IPS-NIHi11 (cell line): Measurements from ENCODE around the gene PHACTR1.
"Not testable (repeated sequence)": the region's sequence is repeated elsewhere in the genome, so short reads cannot be mapped to it uniquely, and the experiment has no call there.

ENCODE experiments used
- DNase-seq: peaks from one replicate; pipeline ENCODE4 v3.0.0; 2012; ENCODE audit warnings: mixed read lengths, low spot score

The PHACTR1 gene

DNA sequence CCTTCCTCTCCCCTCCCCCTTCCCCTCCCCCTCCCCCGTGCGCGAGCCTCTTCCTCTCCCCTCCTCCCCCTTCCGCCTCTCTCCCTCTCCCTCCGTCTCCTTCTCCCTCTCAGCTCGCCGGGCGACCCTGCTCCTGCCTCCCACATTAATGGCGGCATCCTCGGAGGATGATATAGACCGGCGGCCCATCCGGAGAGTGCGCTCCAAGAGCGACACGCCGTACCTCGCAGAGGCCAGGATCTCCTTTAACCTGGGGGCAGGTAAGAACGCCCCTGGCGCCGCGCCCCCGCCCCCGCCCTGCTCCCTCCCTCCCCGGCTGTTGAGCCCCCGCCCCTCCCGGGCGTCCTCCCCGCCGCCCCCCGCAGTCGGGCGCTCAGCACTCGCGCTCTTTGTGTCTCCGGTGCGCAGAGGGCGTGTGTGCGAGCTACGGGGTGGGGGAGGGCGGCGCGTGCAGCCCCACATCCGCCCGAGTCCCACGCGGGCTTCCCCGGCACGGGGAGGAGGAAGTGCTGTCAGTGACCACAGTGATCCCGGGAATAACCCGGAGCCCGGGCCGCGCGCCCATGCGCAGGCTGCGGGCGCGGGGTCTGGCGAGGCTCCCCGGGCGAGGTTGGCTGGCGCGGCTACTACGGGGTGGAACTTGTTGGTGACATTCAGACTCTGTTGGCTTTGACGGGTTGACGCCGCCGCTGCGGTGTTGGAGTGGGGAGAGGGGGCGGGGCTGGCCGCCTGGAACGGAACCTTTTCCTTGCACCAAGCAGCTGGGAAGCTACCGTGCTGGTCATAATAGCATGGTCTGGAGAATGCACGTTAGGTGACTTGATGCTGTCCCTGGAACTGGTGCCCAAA lies 33.2 kb downstream of the PHACTR1 start:
- peak; percentile 68 for DNase-seq

DNA sequence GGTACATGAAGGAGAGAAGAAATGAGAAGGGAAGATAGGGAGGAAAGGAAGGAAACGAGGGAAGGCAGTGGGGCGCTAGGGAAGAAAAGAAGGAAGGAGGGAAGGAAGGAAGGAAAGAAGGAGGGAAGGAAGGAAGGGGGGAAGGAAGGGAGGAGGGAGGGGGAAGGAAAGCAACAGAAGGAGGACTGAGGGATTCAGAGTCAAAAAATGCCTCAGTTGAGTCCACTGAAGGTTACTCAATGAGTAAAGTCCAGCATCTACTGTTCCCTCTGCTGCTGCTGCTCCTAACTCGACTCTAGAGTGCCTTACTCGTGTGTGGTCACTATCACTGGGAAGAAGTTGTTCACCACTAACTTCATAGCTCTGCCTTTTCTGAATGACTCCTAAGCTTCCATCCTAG lies 33.8 kb downstream of the PHACTR1 start:
- no peak for DNase-seq

DNA sequence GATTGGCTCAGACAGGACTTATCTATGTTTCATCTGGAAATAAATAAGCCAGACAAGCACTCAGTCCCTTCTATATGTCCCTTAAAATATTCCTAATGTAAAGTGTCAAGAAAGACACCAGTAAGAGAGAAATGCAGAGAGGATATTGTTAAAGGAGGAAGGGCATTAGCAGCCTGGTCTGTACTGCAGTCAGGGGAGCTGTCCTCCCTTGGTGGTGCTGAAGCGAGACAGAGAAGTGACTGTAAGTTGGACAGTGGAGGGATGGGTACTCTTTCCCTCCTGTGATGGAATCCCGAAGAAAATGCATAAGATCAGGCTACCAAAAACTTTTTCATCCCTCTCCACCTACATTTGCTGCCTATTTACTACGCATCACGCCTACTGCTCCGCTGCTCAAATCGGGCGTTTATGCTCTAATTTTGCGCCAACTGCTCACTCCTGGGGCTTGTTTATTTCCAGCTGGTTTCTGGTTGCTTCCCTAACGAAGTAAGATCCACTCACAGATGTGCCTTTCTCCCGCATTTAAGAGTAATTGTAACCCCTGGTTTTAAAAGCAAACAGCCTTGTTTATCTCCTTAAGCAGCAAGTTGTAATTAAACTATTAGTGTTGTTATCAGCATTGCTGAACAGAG lies 35.2 kb downstream of the PHACTR1 start:
- peak; percentile 76 for DNase-seq

DNA sequence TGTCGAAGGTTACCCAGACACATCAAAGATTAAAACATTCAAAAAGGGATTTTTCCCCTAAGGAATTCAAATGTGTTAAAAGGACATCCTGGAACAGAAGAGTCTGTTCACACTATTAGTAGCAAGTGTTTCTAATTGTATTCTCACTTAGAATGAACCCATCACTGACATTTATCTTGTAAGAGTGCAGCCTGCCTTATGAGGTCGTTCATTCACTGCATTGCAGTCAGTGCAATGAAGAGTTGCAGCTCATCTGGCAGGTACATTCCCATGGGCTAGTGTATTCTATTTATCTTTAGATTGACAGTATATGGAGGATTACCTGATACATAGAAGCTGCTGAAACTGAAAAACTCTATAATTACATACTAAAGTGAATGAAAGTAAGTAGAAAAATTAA lies 36.5 kb downstream of the PHACTR1 start:
- DNase-seq = no peak

DNA sequence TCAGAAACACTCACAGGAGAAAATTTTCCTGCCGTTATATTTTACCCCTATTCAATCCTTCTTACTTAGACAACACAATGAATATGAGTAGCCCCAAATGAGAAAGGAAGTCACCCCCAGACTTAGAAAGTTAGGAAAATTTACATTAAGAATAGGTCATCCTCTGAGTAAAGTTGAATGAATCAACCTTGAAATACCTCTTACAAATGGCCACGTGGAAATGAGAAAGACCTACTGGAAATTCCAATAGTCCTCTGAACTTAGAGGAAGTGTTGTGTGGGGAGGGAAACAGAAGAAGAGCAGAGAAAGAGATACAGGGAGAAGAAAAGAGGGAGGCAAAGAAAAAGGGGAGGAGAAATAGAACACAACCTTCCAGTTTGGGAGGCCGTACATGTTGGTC lies 43.7 kb downstream of the PHACTR1 start:
- DNase-seq = no peak

DNA sequence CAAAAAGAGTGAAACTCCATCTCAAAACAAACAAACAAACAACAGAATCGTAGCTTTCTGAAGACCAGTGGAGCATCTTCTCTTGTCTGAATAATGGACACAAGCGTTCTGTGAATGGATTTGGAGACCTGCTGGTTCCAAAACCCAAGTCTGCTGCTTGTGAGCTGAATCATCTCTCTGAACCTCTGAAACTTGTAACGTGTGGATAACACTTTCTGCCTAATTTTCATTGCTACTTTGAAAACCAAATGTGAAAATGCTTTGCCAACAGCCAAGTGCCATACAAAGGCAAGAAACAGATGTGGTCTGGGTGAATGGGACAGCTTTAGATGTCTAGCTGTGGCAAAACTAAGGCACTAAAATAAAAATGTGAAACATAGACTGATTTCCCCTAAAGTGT lies 44.3 kb downstream of the PHACTR1 start:
- DNase-seq = no peak

DNA sequence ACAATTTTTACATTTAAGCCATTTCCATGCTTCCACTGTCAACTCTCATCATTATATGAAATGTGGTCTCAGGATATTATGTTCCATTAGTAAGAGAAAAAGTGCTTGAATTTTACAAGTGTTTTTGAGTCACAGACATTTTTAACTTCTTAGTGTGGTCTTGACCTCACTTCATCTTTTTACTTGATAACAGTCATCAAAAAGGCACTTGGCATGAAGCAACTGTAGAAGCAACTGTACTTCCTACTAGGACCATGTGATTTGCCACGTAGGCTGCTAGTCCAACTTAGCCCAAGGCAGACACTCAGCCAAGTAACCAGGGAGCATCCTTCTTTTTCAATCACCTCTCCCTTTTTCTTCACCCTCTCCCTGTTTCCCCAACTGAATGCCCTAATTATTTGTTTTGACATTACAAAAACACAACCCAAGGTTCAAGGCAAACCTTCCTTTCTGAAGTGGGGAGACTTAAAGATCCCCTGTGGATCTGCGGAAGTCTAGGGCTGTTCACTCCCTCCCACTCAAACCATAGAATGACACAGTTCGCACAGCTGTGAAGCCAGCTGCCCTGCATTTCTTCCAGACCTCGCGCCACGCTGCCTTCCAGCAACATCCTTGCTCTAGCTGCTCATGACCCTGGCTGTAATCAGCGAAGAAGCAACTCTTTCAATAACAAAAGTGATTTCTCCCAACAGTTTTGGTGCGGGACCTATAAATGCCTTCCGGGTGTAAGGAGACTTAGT lies 45.0 kb downstream of the PHACTR1 start:
- no peak for DNase-seq

DNA sequence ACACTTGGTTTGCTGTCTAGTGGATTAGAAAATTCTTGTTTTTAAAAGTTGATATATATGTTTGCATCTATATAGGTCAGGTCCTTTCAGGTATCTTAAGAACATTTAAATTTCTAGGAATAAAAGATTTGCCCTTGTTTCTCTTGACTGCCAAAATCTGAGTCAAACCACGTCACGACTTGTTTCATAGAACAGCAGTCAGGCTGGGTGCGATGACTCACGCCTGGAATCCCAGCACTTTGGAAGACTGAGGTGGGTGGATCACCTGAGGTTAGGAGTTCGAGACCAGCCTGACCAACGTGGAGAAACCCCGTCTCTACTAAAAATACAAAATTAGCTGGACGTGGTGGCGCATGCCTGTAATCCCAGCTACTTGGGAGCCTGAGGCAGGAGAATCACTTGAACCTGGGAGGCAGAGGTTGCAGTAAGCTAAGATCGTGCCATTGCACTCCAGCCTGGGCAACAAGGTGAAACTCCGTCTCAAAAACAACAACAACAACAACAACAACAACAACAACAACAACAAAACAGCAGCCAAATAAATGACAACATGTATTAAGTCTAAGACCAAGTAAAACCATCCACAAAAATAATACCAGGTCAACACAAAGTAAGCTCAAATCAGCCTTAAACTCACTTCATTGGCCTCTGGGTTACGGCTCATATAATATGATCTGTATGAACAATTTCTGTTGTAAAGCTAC lies 46.3 kb downstream of the PHACTR1 start:
- not testable (repeated sequence) for DNase-seq

DNA sequence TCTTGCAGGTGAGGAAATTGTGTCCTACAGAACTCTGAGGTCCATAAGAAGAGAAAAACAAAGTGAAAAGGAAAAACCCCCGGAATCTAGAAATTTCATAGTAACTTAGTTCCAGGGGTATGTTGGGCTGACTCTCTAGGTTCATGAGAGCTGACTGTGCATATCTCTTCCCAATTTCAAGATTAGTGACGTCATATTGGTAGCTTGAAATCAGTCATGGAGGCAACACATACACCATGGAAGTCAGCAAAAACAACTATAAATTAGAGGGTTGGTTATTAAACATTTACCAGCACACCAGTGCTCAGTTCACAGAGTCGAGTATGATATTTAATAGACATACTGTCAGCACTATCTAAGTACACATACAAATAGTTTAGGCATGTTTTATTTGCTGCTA lies 49.8 kb downstream of the PHACTR1 start:
- DNase-seq = no peak

DNA sequence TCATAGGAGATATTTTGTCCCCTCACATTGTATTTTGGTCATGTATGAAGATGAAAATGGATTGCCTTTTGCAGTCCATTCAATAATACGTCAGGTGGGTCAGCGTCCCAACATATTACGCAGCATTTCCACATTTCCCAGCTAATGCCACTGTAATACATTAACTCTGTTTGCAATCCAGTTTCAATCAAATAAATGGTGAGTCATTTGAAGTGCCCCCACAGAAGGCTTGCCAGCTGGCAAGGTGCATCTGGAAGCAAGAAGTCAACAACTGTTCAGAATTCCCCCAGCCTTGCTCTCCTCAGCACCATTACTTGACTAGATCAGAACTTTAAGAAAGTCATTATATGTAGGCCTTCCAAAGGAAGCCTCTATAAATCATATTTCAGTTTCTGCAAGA lies 50.4 kb downstream of the PHACTR1 start:
- no peak for DNase-seq

DNA sequence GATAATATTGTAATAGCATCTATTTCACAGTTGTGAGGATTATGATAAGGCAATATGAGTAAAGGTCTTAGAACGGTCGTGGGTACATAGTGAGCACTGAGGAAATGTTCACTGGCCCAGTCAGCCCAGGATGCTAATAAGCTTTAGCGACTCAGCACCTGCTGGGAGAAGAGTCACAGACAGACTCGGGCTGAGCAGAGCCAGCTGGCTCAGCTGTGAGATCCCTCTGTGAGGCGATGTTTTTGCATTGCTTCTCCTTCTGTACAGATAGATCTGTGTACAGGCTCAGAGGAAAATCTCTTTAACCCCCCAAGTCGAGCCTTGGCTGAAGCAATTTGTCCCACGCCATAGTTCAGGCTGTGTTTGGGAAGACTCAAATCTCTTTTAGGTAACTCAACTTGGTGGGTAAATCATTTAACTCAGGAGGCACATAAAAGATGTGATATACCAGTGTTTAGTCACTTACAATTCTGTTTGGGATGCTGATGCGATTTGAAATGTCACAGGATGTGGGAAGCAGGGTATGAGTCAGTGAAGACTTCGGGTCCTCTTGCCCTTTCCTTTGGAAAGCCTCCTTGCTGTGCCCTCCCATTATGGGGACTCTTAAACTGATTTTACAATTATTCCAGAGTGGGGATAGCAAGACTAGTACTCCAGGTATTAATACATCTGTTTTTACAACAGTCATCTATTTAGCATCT lies 53.1 kb downstream of the PHACTR1 start:
- DNase-seq = no peak

DNA sequence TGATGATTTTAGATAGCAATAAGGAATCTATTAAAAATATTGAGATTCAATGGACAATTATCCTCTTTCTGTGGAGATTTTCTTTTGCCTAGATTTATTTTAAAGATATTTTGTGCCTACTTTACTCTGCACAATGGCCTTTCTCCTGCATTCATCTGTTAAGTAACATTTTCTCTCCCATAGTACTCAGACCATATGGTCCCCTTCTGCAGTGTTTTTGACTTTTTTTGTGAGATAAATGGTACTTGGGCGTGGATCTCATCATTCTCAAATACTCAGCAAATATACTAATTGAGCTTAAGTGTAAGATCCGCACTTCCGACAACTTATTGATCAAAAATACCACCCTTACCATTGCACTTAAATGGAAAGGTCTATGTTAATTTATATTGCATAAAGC lies 55.8 kb downstream of the PHACTR1 start:
- DNase-seq = no peak

DNA sequence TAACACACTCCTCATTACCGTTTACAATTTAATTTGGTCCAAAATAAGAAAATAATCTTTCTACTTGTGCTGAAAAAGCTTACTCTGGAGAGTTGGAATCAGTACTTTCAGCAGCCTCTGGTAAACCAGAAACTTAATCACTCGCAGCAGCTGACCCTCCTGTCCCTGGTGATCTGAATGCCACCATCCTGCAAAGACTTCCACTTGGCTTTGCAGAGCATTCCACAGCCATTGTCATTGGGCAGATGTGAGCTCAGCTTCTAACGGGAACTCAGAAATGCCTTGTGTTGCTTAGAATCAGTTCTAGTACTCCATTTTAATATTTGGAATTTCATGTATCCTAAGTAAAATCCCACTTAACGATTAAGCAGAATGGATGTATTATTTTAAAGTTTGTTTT lies 59.7 kb downstream of the PHACTR1 start:
- DNase-seq = peak; percentile 33

DNA sequence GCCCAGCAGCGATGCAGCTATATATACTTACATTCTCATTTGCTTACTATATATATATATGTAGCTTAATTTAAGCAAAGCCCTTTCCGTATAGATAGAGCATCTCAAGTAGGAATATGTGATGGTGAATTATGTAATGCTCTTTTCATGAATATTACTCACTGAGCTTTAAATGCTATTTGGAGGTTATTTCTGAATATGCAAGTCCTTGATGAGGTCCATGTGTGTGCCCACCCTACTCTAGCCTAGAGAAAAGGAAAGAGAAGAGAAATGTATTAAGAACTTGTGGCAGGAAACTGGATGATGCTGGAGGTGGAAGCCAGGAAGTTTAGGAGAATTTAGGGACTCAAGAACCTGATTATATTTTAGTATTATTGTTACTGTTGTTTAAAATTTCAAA lies 63.2 kb downstream of the PHACTR1 start:
- DNase-seq = no peak

DNA sequence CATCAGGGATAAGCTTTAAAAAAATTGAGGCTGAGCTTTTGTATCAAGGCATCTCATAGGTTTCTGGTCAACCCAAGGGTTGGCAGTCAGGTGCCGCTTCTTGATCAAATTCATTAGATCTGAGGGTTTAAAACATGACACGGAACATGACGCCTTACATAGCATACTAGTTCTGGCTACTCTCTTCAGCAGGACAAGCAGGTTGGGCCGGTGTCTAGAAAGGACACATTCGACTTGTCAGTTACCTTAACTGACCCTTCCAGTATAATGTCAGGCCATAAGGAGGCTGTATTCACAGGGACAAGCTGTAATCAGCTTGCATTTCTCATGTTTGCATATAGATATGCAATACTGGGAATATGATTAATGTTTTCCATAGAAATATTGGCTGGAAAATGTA lies 65.6 kb downstream of the PHACTR1 start:
- no peak for DNase-seq

DNA sequence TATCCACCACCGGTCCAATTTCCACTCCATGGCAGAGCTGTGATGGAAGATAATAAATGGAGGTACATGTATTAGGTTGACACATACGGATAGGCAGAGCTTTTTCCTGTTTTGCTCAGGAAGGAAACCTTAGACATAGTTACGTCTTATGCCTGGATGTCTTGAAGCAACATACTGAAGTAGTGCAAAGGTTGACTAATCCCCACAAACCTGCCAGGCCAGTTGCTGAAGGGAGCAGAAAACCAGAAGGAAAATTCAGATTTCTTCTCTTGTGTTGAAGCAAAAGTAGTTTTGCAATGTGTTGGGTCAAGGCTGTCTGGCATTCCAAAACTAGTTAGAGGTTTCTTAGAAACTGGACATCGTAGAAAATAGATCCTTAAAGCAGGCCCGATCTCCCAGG lies 68.7 kb downstream of the PHACTR1 start:
- DNase-seq = no peak

DNA sequence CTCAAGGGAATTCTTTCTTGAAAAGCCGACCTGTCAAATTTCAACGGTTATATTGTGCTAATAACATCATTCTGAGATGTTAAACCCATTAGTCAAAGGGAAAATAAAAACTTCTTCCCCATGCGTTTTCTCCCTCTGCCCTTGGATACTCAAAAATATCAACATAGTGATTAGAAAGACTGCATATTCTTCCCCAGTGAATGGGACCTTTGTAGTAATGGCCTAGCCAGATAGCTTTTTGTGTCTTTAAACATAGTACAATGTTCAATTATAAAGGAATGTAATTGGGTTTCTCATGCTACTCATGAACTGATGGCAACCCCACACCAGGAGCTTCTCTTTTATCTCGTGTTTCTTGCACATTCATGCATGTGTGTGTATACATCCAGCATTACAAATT lies 69.4 kb downstream of the PHACTR1 start:
- DNase-seq = no peak

DNA sequence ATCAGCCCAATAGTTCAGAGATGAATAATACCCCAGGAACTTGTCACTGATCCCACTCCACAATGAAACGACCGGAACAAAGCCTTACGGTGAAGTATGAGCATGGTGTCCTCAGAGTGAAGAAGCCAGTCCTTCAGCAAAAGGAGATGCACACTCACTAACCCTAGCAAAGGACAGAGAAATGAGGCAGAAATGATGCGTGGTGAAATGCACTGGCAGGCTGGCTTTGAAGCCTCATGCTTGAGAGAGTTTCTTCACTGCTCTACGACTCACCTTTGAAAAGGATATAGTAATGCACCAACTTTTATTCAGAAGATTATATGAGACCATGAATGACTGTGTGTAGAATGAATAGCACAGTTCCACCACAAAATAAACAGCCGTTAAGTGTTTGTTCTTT lies 74.8 kb downstream of the PHACTR1 start:
- no peak for DNase-seq

DNA sequence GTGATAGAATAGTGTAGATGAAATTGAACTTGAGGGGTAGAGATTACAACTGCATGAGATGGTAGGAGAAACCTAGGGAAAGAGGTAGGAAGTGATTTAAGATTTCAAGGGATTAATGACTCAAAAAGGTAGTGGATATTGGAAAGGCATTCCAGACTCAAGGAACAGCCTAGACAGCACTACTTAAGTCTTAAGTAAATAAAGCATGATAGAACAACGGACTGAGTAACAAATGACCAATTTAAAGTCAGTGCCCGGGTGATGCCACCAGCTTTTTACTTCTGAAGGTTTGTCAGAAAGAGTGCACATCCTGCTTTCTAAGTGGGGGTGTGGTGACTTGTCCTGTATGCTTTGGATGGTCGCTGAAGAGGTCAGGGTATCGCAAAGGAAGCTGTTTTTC lies 81.8 kb downstream of the PHACTR1 start:
- DNase-seq = no peak

DNA sequence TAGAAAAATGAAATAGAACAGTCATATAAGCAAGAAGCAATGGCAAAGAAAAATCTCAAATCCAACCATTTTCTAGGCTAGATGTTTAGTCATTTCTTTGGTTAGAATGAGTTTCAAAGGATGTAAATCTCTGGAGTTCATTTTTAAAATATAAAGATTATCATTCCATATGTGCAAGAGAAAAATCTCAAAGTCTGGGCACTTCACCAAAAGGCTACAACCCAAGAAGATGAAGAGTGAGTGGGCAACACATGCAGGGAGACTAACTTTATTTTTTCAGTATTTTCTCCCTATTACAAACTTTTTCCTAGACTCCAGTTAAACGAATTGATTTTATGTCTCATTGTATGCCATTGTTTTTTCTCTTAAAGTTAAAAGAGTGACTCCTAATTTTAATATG lies 83.6 kb downstream of the PHACTR1 start:
- no peak for DNase-seq

DNA sequence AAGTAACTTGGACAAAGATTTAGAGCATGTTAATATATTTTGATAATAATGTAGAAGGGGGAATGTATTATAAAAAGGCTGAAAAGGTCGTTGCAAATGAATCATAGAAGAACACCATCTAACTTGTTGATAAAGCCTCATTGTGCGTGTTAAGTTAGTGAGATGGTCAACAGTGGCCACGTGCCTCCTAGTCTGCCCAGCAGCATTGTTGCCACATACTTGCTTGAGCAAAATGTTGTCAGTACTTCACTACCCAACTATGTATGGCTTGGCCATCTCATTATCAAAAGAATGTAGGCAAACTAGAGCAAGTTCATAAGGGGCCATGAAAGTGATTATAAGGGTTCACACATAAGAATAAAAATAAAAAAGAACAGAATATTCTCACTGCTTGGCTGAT lies 84.6 kb downstream of the PHACTR1 start:
- DNase-seq = no peak

DNA sequence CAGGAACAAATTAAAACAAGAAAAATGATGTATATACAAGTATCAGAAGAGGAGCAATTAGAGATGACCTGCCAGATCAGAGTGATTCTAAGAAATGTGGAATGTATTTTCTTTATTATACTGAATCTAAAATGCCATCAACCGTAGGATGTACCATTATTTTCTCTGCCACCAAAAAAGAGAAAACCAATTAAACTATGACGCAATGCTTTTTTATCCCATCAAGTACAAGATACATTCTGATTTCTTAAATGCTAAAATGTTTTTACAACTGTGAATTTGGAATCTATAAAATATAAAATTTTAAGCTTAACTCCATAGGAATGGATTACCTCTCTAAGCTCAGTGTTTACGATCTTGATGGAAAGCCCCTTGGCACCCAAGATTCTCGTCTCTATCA lies 85.9 kb downstream of the PHACTR1 start:
- DNase-seq = no peak
